ENCODE data around the gene DNAJC28. TPM values are rescaled to one million over a fixed set of nuclear protein-coding genes. Genes with fewer than 3 reads are reported as not detected.

Gene DNAJC28
- total RNA-seq, 1 donor = 2.2 TPM

DNA sequence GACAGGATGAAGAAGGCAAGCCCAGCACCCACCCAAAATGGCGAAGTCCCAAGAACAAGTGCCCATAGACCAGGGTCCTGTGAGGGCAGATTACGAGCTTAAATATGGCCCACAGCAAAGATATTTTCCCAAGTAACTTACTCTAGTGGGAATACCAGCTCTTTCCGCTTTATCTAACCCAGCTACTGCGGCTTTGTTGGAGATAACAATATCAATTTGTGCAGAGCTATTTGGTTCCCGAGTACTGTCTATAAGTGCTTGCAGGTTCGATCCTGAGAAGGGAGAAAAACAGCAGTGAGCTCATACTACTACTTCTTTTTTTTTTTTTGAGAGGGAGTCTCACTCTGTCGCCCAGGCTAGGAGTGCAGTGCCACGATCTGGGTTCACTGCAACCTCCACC is 14.3 kb upstream of the DNAJC28 start:
- H3K4me3 ChIP-seq (ENCODE audit: low read depth, low read length) = no peak overlapping the region
- TF ChIP-seq, protein P1, sequence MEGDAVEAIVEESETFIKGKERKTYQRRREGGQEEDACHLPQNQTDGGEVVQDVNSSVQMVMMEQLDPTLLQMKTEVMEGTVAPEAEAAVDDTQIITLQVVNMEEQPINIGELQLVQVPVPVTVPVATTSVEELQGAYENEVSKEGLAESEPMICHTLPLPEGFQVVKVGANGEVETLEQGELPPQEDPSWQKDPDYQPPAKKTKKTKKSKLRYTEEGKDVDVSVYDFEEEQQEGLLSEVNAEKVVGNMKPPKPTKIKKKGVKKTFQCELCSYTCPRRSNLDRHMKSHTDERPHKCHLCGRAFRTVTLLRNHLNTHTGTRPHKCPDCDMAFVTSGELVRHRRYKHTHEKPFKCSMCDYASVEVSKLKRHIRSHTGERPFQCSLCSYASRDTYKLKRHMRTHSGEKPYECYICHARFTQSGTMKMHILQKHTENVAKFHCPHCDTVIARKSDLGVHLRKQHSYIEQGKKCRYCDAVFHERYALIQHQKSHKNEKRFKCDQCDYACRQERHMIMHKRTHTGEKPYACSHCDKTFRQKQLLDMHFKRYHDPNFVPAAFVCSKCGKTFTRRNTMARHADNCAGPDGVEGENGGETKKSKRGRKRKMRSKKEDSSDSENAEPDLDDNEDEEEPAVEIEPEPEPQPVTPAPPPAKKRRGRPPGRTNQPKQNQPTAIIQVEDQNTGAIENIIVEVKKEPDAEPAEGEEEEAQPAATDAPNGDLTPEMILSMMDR (IDR thresholded peaks at IDR 0.05; ENCODE audit: insufficient read depth, low read depth, low read length) = no peak
- no peak for DNase-seq (ENCODE audit: low read depth)

DNA sequence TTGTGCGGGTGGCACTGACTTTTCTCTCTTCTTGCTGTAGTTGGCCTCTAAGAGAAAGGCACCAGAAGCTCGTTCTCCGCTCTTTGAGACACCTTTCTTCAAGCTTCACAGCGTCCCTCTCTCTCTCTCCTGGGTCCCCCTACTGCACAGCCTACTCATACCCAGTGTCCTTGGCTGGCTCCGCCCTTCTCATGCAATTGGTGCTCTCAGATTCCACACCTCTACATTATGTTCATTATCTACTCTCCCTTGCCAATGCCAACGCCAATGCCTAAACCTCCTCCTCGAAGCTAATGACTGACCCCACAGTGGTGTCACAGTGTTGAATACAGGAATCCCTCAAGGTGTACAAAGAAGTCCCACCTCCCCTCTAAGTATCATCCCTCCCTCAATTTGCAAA is 4.8 kb upstream of the DNAJC28 start:
- TF ChIP-seq, protein P1 (IDR thresholded peaks at IDR 0.05; ENCODE audit: insufficient read depth, low read depth, low read length) = no peak
- no peak for DNase-seq (ENCODE audit: low read depth)

DNA sequence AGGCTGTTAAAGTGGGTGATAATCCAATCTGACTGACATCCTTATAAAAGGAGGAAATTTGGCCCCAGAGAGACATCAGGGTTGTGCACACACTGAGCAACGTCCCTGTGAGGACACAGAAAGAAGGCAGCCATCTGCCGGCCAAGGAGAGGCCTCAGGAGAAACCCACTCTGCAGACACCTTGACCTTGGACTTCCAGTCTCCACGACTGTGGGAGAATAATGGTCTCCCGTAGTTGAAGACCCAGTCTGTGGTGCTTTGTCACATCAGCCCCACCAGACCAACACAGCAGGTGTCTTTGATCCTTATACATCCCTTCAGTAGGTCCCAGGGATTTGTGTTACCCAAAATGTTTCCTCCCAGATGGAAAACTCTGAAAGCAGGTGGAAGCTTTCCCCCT is 4.2 kb upstream of the DNAJC28 start:
- H3K4me3 ChIP-seq (ENCODE audit: low read depth, low read length) = no peak overlapping the region
- DNase-seq (ENCODE audit: low read depth) = no peak
- TF ChIP-seq, protein P1 (IDR thresholded peaks at IDR 0.05; ENCODE audit: insufficient read depth, low read depth, low read length) = no peak

More for the DNA sequence above, 4.8 kb upstream of the DNAJC28 start:
- H3K4me3 ChIP-seq (ENCODE audit: low read depth, low read length) = no peak overlapping the region

DNA sequence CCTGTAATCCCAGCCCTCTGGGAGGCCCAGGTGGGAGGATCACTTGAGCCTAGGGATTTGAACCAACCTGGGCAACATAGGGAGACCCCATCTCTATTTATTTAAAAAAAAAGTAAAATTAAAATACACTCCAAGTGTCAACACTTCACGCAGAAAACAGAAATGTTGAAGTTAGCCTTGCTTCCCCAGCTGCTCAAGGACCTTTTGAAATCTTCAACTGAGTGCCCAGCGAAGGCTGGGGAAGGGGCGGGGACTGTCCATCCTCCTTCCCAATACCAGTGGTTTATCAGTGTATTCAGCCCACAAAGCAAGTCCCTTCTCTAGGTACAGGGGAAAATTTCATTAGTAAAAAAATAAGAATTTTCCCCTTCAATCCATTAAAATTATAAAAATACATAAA is 2.2 kb upstream of the DNAJC28 start:
- H3K4me3 ChIP-seq (ENCODE audit: low read depth, low read length) = no peak overlapping the region
- TF ChIP-seq, protein P1 (IDR thresholded peaks at IDR 0.05; ENCODE audit: insufficient read depth, low read depth, low read length) = no peak
- DNase-seq (ENCODE audit: low read depth) = no peak

DNA sequence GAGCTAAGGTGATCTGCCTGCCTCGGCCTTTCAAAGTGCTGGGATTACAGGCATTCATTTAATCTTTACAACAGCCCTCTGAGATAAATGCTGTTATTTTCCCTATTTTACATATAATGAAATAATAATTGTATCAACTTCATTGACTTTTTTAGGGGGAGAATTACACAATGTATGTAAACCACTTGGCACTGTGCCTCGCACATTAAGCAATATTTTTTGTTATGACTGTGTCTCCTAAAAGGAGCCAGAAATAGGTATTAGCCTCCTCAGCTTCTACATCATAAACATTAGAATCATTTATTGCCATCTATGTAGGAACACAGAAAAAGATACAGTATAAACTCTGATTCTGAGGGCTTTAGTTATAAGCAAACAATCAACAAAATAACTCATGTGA is 1.1 kb upstream of the DNAJC28 start:
- TF ChIP-seq, protein P1 (IDR thresholded peaks at IDR 0.05; ENCODE audit: insufficient read depth, low read depth, low read length) = no peak
- DNase-seq (ENCODE audit: low read depth) = peak; percentile 82
- H3K4me3 ChIP-seq (ENCODE audit: low read depth, low read length) = no peak overlapping the region

DNA sequence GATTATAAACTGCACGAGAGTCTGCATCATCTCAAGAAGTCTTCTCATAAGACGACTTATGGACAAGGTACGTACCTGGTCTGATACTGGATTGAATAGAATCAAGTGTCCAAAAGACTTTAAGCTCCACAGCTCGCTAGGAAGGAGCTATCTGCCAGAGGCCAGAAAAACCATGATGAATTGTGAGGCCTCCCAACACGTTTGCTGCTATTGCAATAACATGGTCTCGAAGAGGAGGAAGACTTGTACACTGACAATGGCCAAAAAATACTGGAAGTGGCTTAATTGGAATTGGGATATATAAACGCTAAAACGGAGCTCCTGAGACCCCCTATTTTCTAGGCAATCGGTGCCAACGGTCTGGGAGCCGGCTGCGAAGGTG is 534 bp downstream of the DNAJC28 start:
- no peak for DNase-seq (ENCODE audit: low read depth)

DNA sequence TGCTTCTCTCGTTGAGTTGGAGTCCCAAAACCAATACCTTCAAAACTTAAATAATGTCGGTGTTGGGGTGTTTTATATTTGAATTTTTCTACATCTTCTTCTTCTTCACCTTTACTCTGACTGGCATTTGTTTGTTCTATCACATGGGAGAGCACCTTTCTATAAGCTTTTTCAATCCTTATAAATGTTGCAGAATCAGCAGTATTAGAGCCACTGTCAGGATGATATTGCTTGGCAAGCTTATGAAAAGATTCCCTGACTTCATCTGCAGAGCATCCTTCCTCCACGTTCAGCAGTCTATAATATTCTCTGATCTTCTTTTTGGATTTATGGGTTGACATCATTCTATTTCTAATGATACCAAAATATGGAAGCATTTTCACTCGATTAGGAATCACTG is 2.6 kb downstream of the DNAJC28 start:
- no peak for DNase-seq (ENCODE audit: low read depth)
- H3K4me3 ChIP-seq (ENCODE audit: low read depth, low read length) = no peak overlapping the region
- TF ChIP-seq, protein P1 (IDR thresholded peaks at IDR 0.05; ENCODE audit: insufficient read depth, low read depth, low read length) = no peak

More for the DNA sequence above, 534 bp downstream of the DNAJC28 start:
- H3K4me3 ChIP-seq (ENCODE audit: low read depth, low read length) = peak overlapping the region; percentile 96
- TF ChIP-seq, protein P1 (IDR thresholded peaks at IDR 0.05; ENCODE audit: insufficient read depth, low read depth, low read length) = no peak
